HCT116 (cell line): Measurements from ENCODE around the gene SLC6A3.

Experiments used
- ATF3 ChIP-seq: IDR thresholded peaks from 2 replicates; pipeline ENCODE4 v1.6.1; 2012
- CTCF ChIP-seq, 3 experiments: fragments of 200-600 bp in 1 of 3; sonication (generic) in 1 of 3; IDR thresholded peaks in 2 of 3; conservative IDR thresholded peaks in 1 of 3; 2 replicates each; pipeline ENCODE4 v1.5.1; 2012 to 2017; ENCODE audit warnings: low read depth in 2 of 3, low read length in 2 of 3, antibody characterized with exemption in 1 of 3, borderline replicate concordance in 1 of 3, control low read depth in 1 of 3, mild to moderate bottlenecking in 1 of 3, mixed read lengths in 1 of 3, mixed run types in 1 of 3, moderate library complexity in 1 of 3; ENCODE audit not compliant: insufficient read depth in 1 of 3
- EZH2 ChIP-seq: fragments of 200-600 bp; sonication (generic); IDR thresholded peaks from 2 replicates; pipeline ENCODE4 v1.6.1; 2017; ENCODE audit warnings: antibody characterized with exemption, mixed run types
- EZH2phosphoT487 ChIP-seq: fragments of 200-600 bp; IDR thresholded peaks from 2 replicates; pipeline ENCODE4 v1.6.1; 2018; ENCODE audit warnings: antibody characterized with exemption, borderline replicate concordance
- MAX ChIP-seq: IDR thresholded peaks from 2 replicates; pipeline ENCODE4 v1.6.1; 2012
- POLR2A ChIP-seq: IDR thresholded peaks from 2 replicates; pipeline ENCODE4 v1.7.0; 2011; ENCODE audit warnings: borderline replicate concordance; ENCODE audit not compliant: insufficient read depth, insufficient read length; ENCODE audit errors: extremely low read depth
- REST ChIP-seq: IDR thresholded peaks from 2 replicates; pipeline ENCODE4 v1.6.1; 2012; ENCODE audit warnings: low read depth
- SIN3A ChIP-seq: IDR thresholded peaks from 2 replicates; pipeline ENCODE4 v1.6.1; 2012; ENCODE audit warnings: low read depth
- ZBTB33 ChIP-seq: IDR thresholded peaks from 2 replicates; pipeline ENCODE4 v1.6.1; 2011; ENCODE audit warnings: mild to moderate bottlenecking, low read length, moderate library complexity; ENCODE audit not compliant: insufficient replicate concordance; ENCODE audit errors: extremely low read depth

GRCh38 chr5:1435369-1435768 is 9.9 kb downstream of the SLC6A3 start:
- TF ChIP-seq CTCF (IDR thresholded peaks at IDR 0.05 in 2 of 3, conservative IDR thresholded peaks at IDR 0.05 in 1 of 3; ENCODE audit: borderline replicate concordance in 1 of 3, insufficient read depth in 1 of 3, low read depth in 2 of 3, low read length in 2 of 3) (no peak), REST (no peak), SIN3A (no peak), MAX (no peak), EZH2 (no peak), ATF3 (no peak), POLR2A (no peak), EZH2phosphoT487 (no peak), ZBTB33 (no peak)
